NT2/D1 (cell line): ENCODE data around the gene FRAS1.

ENCODE experiments used
- SUZ12 ChIP-seq: IDR thresholded peaks from 2 replicates; pipeline ENCODE4 v1.6.1; 2011; ENCODE audit not compliant: insufficient read length, insufficient read depth; ENCODE audit errors: extremely low read depth
- ZNF274 ChIP-seq: IDR thresholded peaks from 2 replicates; pipeline ENCODE4 v1.6.1; 2011; ENCODE audit warnings: mild to moderate bottlenecking, low read depth, low read length

DNA sequence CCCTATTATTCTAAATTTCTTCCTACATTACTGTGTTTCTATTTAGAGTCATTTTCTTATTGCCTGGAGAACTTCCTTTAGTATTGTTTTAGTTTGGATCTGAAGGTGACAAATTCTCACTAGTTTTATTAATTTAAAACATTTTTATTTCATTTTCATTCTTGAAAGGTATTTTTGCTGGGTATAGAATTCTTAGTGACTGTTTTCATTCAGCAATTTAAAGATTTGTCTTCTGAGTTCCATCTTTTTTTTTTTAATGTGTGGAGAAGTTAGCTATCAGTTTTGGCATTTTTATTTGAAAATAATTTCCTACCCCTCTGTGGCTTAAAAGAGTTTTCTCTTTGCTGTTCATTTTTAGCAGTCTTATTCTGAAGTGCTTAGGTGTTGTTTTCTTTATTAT lies 169.2 kb downstream of the FRAS1 start:
- no peak for TF ChIP-seq ZNF274
- TF ChIP-seq SUZ12 = no peak
